NCI-H1417 (cell line): Measurements from ENCODE around the gene ACKR1.

ENCODE experiments used
- DNase-seq, 3 experiments: peaks; one replicate each; lab custom pipeline; 2025; lab: John Stamatoyannopoulos, UW

Gene ACKR1

GRCh38 chr1:159222075-159222865, 17.6 kb downstream of the ACKR1 start:
- no peak for DNase-seq

GRCh38 chr1:159223004-159223403, 18.3 kb downstream of the ACKR1 start:
- DNase-seq, result no peak

- DNase-seq, result no peak
Observed at GRCh38 chr1:159228554-159228953, 23.9 kb downstream of the ACKR1 start.

- no peak for DNase-seq
Observed at GRCh38 chr1:159229260-159229885, 24.7 kb downstream of the ACKR1 start.

GRCh38 chr1:159229896-159230295, 25.2 kb downstream of the ACKR1 start:
- DNase-seq, result no peak

- DNase-seq, result no peak
Observed at GRCh38 chr1:159239551-159240220, 35.0 kb downstream of the ACKR1 start.

- DNase-seq, result no peak
Observed at GRCh38 chr1:159247266-159247665, 42.6 kb downstream of the ACKR1 start.

GRCh38 chr1:159248311-159248710, 43.6 kb downstream of the ACKR1 start:
- DNase-seq, result no peak

- DNase-seq, result no peak
Observed at GRCh38 chr1:159250638-159251216, 46.1 kb downstream of the ACKR1 start.
